K562 (cell line): ENCODE data around the gene USHBP1. TPM values are rescaled to one million over a fixed set of nuclear protein-coding genes. Genes with fewer than 3 reads are reported as not detected.
A peak's percentile ranks its signal among the peaks of the same experiment; 100 is the strongest.

Source experiments
- BRCA1 ChIP-seq, 2 experiments: fragments of 450-650 bp in 1 of 2; sonication (generic) in 1 of 2; formaldehyde crosslinking in 1 of 2; IDR thresholded peaks; 2 replicates each; pipeline versions ENCODE4 v1.5.0 to v1.6.1; 2017 to 2020; ENCODE audit warnings: mild to moderate bottlenecking in 1 of 2, missing genetic modification reagents in 1 of 2
- CBX1 ChIP-seq: sonication (generic); IDR thresholded peaks from 2 replicates; pipeline ENCODE4 v1.6.1; 2016; ENCODE audit warnings: antibody characterized with exemption, low read depth, mild to moderate bottlenecking
- ELF2 ChIP-seq: fragments of 250-450 bp; sonication (Bioruptor Pico); IDR thresholded peaks from 2 replicates; pipeline ENCODE4 v1.5.0; 2021; ENCODE audit warnings: mild to moderate bottlenecking
- ETV1 ChIP-seq: fragments of 450-650 bp; conservative IDR thresholded peaks from 2 replicates; pipeline ENCODE4 v1.6.1; 2016; ENCODE audit warnings: missing genetic modification characterization, control low read depth, low read depth, missing compliant biosample characterization
- FOXJ2 ChIP-seq: fragments of 200-800 bp; sonication (Bioruptor generic); IDR thresholded peaks from 2 replicates; pipeline ENCODE4 v1.6.1; 2016; ENCODE audit warnings: missing genetic modification characterization, missing compliant biosample characterization
- HDAC2 ChIP-seq: fragments of 450-650 bp; IDR thresholded peaks from 2 replicates; pipeline ENCODE4 v1.6.1; 2016; ENCODE audit warnings: mild to moderate bottlenecking
- HDAC8 ChIP-seq: fragments of 450-650 bp; IDR thresholded peaks from 2 replicates; pipeline ENCODE4 v1.6.1; 2016; ENCODE audit warnings: mild to moderate bottlenecking, missing genetic modification characterization, moderate library complexity, missing compliant biosample characterization
- KDM2B ChIP-seq: fragments of 250-450 bp; sonication (Bioruptor Pico); IDR thresholded peaks from 2 replicates; pipeline ENCODE4 v1.8.0; 2021; ENCODE audit warnings: mild to moderate bottlenecking, moderate library complexity
- LEF1 ChIP-seq: fragments of 450-650 bp; IDR thresholded peaks from 2 replicates; pipeline ENCODE4 v1.6.1; 2016; ENCODE audit warnings: mild to moderate bottlenecking
- MAZ ChIP-seq, 2 experiments: fragments of 450-650 bp in 1 of 2; sonication (generic) in 1 of 2; formaldehyde crosslinking; IDR thresholded peaks in 1 of 2; conservative IDR thresholded peaks in 1 of 2; 2 replicates each; pipeline versions ENCODE4 v1.4.0 to v1.5.0; 2020; ENCODE audit warnings: mild to moderate bottlenecking in 1 of 2, missing genetic modification reagents in 1 of 2
- MECOM ChIP-seq: fragments of 250-450 bp; sonication (Bioruptor Pico); IDR thresholded peaks from 2 replicates; pipeline ENCODE4 v1.8.0; 2022; ENCODE audit warnings: inconsistent platforms
- NUFIP1 ChIP-seq: fragments of 450-650 bp; IDR thresholded peaks from 2 replicates; pipeline ENCODE4 v1.6.1; 2018; ENCODE audit not compliant: partially characterized antibody
- POLR2B ChIP-seq: fragments of 450-650 bp; IDR thresholded peaks from 2 replicates; pipeline ENCODE4 v1.6.1; 2018; ENCODE audit warnings: low read depth; ENCODE audit not compliant: partially characterized antibody
- PRMT5 ChIP-seq: sonication (generic); formaldehyde crosslinking; IDR thresholded peaks from 2 replicates; pipeline ENCODE4 v1.5.0; 2020; ENCODE audit warnings: missing genetic modification reagents
- RB1 ChIP-seq: fragments of 450-650 bp; IDR thresholded peaks from 2 replicates; pipeline ENCODE4 v1.6.1; 2017; ENCODE audit warnings: low read depth, mild to moderate bottlenecking
- SMARCC2 ChIP-seq: fragments of 450-650 bp; IDR thresholded peaks from 2 replicates; pipeline ENCODE4 v1.6.1; 2017; ENCODE audit warnings: antibody characterized with exemption, moderate library complexity, mild to moderate bottlenecking, low read depth
- ZFP1 ChIP-seq: fragments of 450-650 bp; formaldehyde crosslinking; IDR thresholded peaks from 2 replicates; pipeline ENCODE4 v1.4.0; 2020; ENCODE audit warnings: mild to moderate bottlenecking, mixed read lengths
- ZKSCAN1 ChIP-seq: fragments of 150-350 bp; IDR thresholded peaks from 2 replicates; pipeline ENCODE4 v1.6.1; 2016; ENCODE audit warnings: low read depth, low read length
- ZNF764 ChIP-seq: fragments of 250-450 bp; sonication (Bioruptor Pico); IDR thresholded peaks from 2 replicates; pipeline ENCODE4 v1.4.0; 2020; ENCODE audit warnings: low read depth, mild to moderate bottlenecking, moderate library complexity
- polyA plus RNA-seq, 8 experiments: library from polyadenylated mRNA; depleted of rRNA in 4 of 8; stranded (reverse) in 5 of 8; unstranded in 3 of 8; fragments of >200 nt; fragmentation: Nextera tagmentation in 2 of 8; fragmentation: Illumina TruSeq in 1 of 8; extraction: Ambion mirVana in 2 of 8; extraction: Trizol in 1 of 8; gene quantifications; 2 replicates each; pipeline versions ENCODE4 v1.2.1 to v1.2.3, GENCODE V29; 2011 to 2014; ENCODE audit warnings: inconsistent platforms in 1 of 8, missing spikeins in 1 of 8
- total RNA-seq, 7 experiments: library from RNA; depleted of rRNA in 6 of 7; stranded (reverse); fragments of >200 nt in 6 of 7; fragmentation: Illumina TruSeq in 2 of 7; extraction: Trizol in 2 of 7; gene quantifications; 2 replicates each; pipeline versions ENCODE4 v1.2.1 to v1.2.3, GENCODE V29; 2011 to 2021; ENCODE audit warnings: low replicate concordance in 1 of 7
- TF ChIP-seq, protein P1 (sequence below): sonication (generic); formaldehyde crosslinking; IDR thresholded peaks from 2 replicates; pipeline ENCODE4 v1.8.1; 2023; ENCODE audit warnings: missing genetic modification reagents, mild to moderate bottlenecking, borderline replicate concordance
- TF ChIP-seq, protein P2 (sequence below): sonication (generic); IDR thresholded peaks from 2 replicates; pipeline ENCODE4 v1.6.1; 2016
- TF ChIP-seq, protein P3 (sequence below): fragments of 450-650 bp; conservative IDR thresholded peaks from 2 replicates; pipeline ENCODE4 v1.6.1; 2016; ENCODE audit warnings: missing genetic modification characterization, low read depth, mild to moderate bottlenecking, missing compliant biosample characterization, moderate library complexity
- TF ChIP-seq, protein P4 (sequence below): fragments of 450-650 bp; formaldehyde crosslinking; IDR thresholded peaks from 2 replicates; pipeline ENCODE4 v1.4.0; 2020; ENCODE audit warnings: mild to moderate bottlenecking, moderate library complexity

The USHBP1 gene
- total and polyA plus RNA-seq, 9 of the 15 experiments (the other 6 are each of a cell fraction or from before 2014, with no cell fraction given): 0.03 to 0.10 (median 0.05) TPM; not detected in 5

DNA sequence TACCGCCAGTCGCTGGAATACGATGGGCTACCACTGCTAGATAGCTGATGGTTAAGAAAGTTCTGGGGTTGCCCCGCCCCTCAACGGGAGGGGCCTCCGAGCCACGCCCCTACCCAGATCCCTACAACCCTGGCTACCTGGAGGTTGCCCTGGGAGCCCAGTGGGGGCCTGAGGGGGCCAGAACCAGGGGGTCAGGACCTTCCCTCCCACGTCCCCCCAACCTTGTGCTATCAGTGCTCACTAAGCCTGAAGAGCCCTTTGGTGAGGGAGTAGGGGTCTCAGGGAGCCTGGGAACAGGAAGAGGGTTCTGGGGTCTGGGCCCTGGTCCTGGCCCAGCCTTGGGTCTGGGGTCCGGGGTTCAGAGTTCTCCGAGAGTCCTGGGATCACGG, 29.6 kb downstream of the USHBP1 start (continued):
- TF ChIP-seq, protein P1, sequence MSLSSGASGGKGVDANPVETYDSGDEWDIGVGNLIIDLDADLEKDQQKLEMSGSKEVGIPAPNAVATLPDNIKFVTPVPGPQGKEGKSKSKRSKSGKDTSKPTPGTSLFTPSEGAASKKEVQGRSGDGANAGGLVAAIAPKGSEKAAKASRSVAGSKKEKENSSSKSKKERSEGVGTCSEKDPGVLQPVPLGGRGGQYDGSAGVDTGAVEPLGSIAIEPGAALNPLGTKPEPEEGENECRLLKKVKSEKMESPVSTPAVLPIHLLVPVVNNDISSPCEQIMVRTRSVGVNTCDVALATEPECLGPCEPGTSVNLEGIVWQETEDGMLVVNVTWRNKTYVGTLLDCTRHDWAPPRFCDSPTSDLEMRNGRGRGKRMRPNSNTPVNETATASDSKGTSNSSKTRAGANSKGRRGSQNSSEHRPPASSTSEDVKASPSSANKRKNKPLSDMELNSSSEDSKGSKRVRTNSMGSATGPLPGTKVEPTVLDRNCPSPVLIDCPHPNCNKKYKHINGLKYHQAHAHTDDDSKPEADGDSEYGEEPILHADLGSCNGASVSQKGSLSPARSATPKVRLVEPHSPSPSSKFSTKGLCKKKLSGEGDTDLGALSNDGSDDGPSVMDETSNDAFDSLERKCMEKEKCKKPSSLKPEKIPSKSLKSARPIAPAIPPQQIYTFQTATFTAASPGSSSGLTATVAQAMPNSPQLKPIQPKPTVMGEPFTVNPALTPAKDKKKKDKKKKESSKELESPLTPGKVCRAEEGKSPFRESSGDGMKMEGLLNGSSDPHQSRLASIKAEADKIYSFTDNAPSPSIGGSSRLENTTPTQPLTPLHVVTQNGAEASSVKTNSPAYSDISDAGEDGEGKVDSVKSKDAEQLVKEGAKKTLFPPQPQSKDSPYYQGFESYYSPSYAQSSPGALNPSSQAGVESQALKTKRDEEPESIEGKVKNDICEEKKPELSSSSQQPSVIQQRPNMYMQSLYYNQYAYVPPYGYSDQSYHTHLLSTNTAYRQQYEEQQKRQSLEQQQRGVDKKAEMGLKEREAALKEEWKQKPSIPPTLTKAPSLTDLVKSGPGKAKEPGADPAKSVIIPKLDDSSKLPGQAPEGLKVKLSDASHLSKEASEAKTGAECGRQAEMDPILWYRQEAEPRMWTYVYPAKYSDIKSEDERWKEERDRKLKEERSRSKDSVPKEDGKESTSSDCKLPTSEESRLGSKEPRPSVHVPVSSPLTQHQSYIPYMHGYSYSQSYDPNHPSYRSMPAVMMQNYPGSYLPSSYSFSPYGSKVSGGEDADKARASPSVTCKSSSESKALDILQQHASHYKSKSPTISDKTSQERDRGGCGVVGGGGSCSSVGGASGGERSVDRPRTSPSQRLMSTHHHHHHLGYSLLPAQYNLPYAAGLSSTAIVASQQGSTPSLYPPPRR (CRISPR knock-in tag): no peak
- TF ChIP-seq ETV1 (no peak), LEF1 (no peak), MAZ (CRISPR knock-in tag; conservative IDR thresholded peaks at IDR 0.05 in 1 of 2, IDR thresholded peaks at IDR 0.05 in 1 of 2) (peak in 1 of 2 experiments; percentile 66; a peak in 1 of 4 replicates), POLR2B (peak; percentile 55), FOXJ2 (tag) (no peak), ZKSCAN1 (0 out of 2 replicates have a peak, but pooled peaks have one; percentile 6), PRMT5 (CRISPR knock-in tag) (no peak), HDAC2 (peak; percentile 51; the same call in 1 of the 2 replicates), SMARCC2 (no peak), ZFP1 (no peak), HDAC8 (no peak), KDM2B (no peak), ELF2 (CRISPR knock-in tag) (no peak), RB1 (no peak), CBX1 (no peak), BRCA1 (IDR thresholded peaks at IDR 0.05) (no peak), BRCA1 (CRISPR knock-in tag; IDR thresholded peaks at IDR 0.05) (no peak), NUFIP1 (no peak), ZNF764 (no peak), MECOM (CRISPR knock-in tag) (no peak)
- TF ChIP-seq, protein P2, sequence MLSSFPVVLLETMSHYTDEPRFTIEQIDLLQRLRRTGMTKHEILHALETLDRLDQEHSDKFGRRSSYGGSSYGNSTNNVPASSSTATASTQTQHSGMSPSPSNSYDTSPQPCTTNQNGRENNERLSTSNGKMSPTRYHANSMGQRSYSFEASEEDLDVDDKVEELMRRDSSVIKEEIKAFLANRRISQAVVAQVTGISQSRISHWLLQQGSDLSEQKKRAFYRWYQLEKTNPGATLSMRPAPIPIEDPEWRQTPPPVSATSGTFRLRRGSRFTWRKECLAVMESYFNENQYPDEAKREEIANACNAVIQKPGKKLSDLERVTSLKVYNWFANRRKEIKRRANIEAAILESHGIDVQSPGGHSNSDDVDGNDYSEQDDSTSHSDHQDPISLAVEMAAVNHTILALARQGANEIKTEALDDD: peak; percentile 55; the same call in 1 of the 2 replicates
- TF ChIP-seq, protein P3, sequence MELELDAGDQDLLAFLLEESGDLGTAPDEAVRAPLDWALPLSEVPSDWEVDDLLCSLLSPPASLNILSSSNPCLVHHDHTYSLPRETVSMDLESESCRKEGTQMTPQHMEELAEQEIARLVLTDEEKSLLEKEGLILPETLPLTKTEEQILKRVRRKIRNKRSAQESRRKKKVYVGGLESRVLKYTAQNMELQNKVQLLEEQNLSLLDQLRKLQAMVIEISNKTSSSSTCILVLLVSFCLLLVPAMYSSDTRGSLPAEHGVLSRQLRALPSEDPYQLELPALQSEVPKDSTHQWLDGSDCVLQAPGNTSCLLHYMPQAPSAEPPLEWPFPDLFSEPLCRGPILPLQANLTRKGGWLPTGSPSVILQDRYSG (tag): no peak
- TF ChIP-seq, protein P4, sequence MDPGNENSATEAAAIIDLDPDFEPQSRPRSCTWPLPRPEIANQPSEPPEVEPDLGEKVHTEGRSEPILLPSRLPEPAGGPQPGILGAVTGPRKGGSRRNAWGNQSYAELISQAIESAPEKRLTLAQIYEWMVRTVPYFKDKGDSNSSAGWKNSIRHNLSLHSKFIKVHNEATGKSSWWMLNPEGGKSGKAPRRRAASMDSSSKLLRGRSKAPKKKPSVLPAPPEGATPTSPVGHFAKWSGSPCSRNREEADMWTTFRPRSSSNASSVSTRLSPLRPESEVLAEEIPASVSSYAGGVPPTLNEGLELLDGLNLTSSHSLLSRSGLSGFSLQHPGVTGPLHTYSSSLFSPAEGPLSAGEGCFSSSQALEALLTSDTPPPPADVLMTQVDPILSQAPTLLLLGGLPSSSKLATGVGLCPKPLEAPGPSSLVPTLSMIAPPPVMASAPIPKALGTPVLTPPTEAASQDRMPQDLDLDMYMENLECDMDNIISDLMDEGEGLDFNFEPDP: no peak
